Esophagus squamous epithelium (tissue), 5 donors: ENCODE results near the gene PHF21B. TPM values are rescaled to one million over a fixed set of nuclear protein-coding genes. Genes with fewer than 3 reads are reported as not detected.

Source experiments
- DNase-seq: peaks from one replicate; lab custom pipeline; 2025; lab: John Stamatoyannopoulos, UW
- H3K27ac ChIP-seq, 4 donors: fragments of 200-600 bp; sonication (generic); one replicate each; pipeline ENCODE4 v1.5.1; 2016 to 2019; ENCODE audit warnings: mild to moderate bottlenecking in 1 of 4
- H3K27me3 ChIP-seq, 4 donors: fragments of 200-600 bp; sonication (generic); 1 replicate in 3 of 4; 2 replicates in 1 of 4; pipeline versions ENCODE4 v1.5.1 to v1.6.0; 2017 to 2021; ENCODE audit warnings: antibody characterized with exemption in 1 of 4
- H3K36me3 ChIP-seq, 3 donors: fragments of 200-600 bp; sonication (generic); one replicate each; pipeline ENCODE4 v1.5.1; 2016 to 2019
- H3K4me1 ChIP-seq, 3 donors: fragments of 200-600 bp; sonication (generic); one replicate each; pipeline ENCODE4 v1.5.1; 2017 to 2019
- H3K4me3 ChIP-seq, 4 donors: fragments of 200-600 bp; sonication (generic); 1 replicate in 3 of 4; 2 replicates in 1 of 4; pipeline ENCODE4 v1.5.1; 2016 to 2019; ENCODE audit warnings: mild to moderate bottlenecking in 2 of 4, moderate library complexity in 1 of 4
- H3K9me3 ChIP-seq, 3 donors: fragments of 200-600 bp; sonication (generic); one replicate each; pipeline ENCODE4 v1.5.1; 2016 to 2019
- POLR2A ChIP-seq, 4 donors: fragments of 450-650 bp; IDR thresholded peaks; one replicate each; pipeline ENCODE4 v1.6.1; 2017; ENCODE audit warnings: antibody characterized with exemption in 4 of 4, mild to moderate bottlenecking in 4 of 4, moderate library complexity in 3 of 4
- WGBS, 2 donors: methylation state at CpG; one replicate each; pipeline ENCODE4 v1.1.5; 2018; 5-methylcytosine and 5-hydroxymethylcytosine counted together
- intact Hi-C: fragments of 100-400 bp; cut with DNase I; formaldehyde crosslinking; loops from one replicate; pipeline ENCODE4 v1.15.0; 2022
- total RNA-seq, 4 donors: library from RNA; depleted of rRNA; stranded (reverse); fragments of >200 nt; gene quantifications; one replicate each; pipeline ENCODE4 v1.1.0, GENCODE V29; 2016
- TF ChIP-seq, protein P1 (sequence below), 6 experiments: fragments of 450-650 bp in 4 of 6; fragments of 200-600 bp in 2 of 6; sonication (generic) in 2 of 6; IDR thresholded peaks; one replicate each; pipeline ENCODE4 v1.5.1; 2016 to 2019; ENCODE audit warnings: antibody characterized with exemption in 6 of 6, mild to moderate bottlenecking in 4 of 6, moderate library complexity in 4 of 6
- donor health status: DM: yes; HTN: yes; CAD: no.

Gene PHF21B
- total RNA-seq, 4 donors from 2014 or later: 0.04 to 0.19 TPM; not detected in 2

DNA sequence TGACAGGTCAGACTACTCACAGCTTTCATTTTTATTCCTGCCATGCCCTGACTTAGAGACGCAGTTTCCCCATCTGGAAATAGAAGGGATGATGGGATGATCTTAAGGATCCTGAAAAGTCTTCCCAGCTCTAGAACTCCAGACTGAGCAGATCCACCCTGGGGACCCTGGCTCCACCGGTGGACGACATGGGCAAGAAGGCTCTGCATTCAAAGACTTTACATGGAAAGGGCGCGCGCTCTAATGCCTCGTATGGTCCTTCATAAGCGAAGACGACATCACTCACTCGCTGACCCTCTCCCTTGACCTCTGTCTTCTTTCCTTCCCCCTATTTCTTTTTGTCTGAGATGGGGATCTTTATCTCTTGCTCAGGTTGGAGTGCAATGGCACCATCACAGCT is 24.4 kb upstream of the PHF21B start:
- Histone ChIP-seq H3K27me3 (peaks cover 0 to 81% (median 0%) of the 10 kb centered on the region in 4 donors), H3K4me1 (no peaks in the 10 kb centered on the region), H3K27ac (no peak overlapping the region), H3K36me3 (no peaks in the 10 kb centered on the region), H3K4me3 (no peak overlapping the region), H3K9me3 (no peaks in the 10 kb centered on the region)
- TF ChIP-seq, protein P1, sequence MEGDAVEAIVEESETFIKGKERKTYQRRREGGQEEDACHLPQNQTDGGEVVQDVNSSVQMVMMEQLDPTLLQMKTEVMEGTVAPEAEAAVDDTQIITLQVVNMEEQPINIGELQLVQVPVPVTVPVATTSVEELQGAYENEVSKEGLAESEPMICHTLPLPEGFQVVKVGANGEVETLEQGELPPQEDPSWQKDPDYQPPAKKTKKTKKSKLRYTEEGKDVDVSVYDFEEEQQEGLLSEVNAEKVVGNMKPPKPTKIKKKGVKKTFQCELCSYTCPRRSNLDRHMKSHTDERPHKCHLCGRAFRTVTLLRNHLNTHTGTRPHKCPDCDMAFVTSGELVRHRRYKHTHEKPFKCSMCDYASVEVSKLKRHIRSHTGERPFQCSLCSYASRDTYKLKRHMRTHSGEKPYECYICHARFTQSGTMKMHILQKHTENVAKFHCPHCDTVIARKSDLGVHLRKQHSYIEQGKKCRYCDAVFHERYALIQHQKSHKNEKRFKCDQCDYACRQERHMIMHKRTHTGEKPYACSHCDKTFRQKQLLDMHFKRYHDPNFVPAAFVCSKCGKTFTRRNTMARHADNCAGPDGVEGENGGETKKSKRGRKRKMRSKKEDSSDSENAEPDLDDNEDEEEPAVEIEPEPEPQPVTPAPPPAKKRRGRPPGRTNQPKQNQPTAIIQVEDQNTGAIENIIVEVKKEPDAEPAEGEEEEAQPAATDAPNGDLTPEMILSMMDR (IDR thresholded peaks at IDR 0.05): no peak
- no peak for TF ChIP-seq POLR2A (IDR thresholded peaks at IDR 0.05)
- intact Hi-C loops: no loop called here
- no peak for DNase-seq
- 89% methylated on average over 10 of the region's 10 CpGs for WGBS, 2 donors

DNA sequence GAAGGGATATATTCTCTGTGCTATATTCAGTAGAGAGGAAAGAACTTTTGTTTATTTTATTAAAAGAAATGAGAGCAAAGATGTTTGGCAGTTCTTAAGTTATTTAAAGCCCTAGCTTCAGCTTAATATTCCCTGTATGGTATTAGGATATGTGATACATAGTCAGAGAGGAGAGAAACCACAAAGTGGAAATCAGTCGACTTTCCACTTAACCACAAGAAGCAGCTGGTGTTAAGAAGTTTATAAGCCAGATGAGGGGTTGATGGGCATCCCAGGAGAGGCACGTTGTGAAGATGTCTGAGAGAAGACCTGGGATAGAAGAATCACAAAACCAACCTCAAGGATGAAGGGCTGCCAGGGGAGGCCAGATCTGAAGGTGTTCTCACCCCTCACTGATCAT is 23.3 kb upstream of the PHF21B start:
- H3K4me3 ChIP-seq: no peak overlapping the region
- WGBS, 2 donors: 17 to 20% methylated on average over 2 of the region's 2 CpGs
- TF ChIP-seq, protein P1 (IDR thresholded peaks at IDR 0.05): no peak
- TF ChIP-seq POLR2A (IDR thresholded peaks at IDR 0.05): no peak

DNA sequence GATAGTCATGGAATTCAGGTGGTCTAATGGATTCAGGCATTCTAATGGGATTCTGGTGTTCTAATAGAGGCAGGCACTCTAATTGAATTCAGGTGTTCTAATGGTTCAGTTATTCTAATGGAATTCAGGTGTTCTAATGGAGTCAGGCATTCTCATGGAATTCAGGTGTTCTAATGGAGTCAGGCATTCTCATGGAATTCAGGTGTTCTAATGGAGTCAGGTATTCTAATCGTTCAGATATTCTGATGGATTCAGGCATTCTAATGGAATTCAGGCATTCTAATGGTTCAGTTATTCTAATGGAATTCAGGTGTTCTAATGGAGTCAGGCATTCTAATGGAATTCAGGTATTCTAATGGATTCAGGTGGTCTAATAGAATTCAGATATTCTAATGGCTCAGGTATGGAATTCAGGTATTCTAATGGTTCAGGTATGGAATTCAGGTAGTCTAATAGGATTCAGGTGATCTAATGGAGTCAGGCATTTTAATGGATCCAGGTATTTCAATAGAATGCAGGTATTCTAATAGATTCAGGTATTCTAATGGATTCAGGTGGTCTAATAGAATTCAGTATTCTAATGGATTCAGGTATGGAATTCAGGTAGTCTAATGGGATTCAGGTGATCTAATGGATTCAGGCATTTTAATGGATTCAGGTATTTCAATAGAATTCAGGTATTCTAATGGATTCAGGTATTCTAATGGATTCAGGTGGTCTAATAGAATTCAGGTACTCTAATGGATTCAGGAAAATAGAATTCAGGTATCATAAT is 22.0 kb upstream of the PHF21B start:
- no peak for DNase-seq
- TF ChIP-seq, protein P1 (IDR thresholded peaks at IDR 0.05): no peak
- no peak for TF ChIP-seq POLR2A (IDR thresholded peaks at IDR 0.05)
- peaks cover 0 to 86% (median 0%) of the 10 kb centered on the region in 4 donors for H3K27me3 ChIP-seq
- 53 to 73% methylated on average over 1 of the region's 1 CpG for WGBS, 2 donors
- no peak overlapping the region for H3K27ac ChIP-seq
- no peaks in the 10 kb centered on the region for H3K36me3 ChIP-seq
- H3K4me3 ChIP-seq: no peak overlapping the region
- H3K4me1 ChIP-seq: no peaks in the 10 kb centered on the region
- no peaks in the 10 kb centered on the region for H3K9me3 ChIP-seq
- intact Hi-C loops: no loop called here

More for the DNA sequence above, 23.3 kb upstream of the PHF21B start:
- Histone ChIP-seq H3K27ac (no peak overlapping the region), H3K9me3 (no peaks in the 10 kb centered on the region), H3K27me3 (peaks cover 0 to 83% (median 0%) of the 10 kb centered on the region in 4 donors), H3K4me1 (no peaks in the 10 kb centered on the region), H3K36me3 (no peaks in the 10 kb centered on the region)
- DNase-seq: no peak
- intact Hi-C loops: no loop called here

DNA sequence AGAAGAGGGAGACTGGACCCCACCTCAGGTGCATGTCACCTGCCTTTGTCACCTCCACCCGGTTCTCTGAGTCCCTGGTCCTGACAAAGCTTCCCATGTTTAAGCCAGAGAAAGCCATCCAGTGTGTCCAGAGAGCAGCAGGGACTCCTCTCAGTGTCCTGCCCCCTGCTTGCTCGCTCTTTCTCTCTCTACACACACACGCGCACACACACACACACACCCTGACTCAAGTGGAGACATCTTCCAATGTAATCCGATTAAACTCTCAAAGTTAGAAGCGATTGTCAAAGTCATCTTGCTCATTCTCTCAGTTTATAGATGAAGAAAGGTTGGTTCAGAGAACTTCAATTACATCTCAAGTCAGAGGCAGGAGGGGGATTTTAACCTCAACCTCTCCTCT is 19.7 kb upstream of the PHF21B start:
- TF ChIP-seq, protein P1 (IDR thresholded peaks at IDR 0.05): no peak
- no peak for TF ChIP-seq POLR2A (IDR thresholded peaks at IDR 0.05)
- no peaks in the 10 kb centered on the region for H3K4me1 ChIP-seq
- H3K36me3 ChIP-seq: no peaks in the 10 kb centered on the region
- no peak overlapping the region for H3K4me3 ChIP-seq
- H3K27me3 ChIP-seq: peaks cover 0 to 82% (median 0%) of the 10 kb centered on the region in 4 donors
- intact Hi-C loops: no loop called here
- H3K9me3 ChIP-seq: no peaks in the 10 kb centered on the region
- DNase-seq: no peak
- H3K27ac ChIP-seq: no peak overlapping the region
- 71 to 80% methylated on average over 6 of the region's 6 CpGs for WGBS, 2 donors

DNA sequence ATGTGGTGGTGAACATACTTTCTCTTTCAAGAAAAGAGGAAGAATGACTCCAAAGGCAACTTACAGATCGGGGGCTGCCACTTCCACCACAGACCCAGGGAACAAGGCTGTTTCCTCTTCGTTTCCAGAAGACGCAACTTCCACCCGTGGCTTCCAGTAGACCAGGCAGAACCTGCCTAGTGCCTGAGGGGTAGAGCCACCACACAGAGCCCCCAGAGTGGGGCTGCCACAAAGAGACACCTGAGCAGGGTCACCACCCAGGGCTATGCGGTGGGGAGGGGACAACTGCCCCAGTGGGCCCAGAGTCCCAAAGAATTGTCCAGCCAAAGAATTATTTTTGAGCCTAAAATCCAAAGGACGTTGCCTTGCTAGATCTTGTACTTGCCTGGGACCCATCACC is 16.7 kb upstream of the PHF21B start:
- 69 to 70% methylated on average over 1 to 4 of the region's 6 CpGs for WGBS, 2 donors
- TF ChIP-seq, protein P1 (IDR thresholded peaks at IDR 0.05): no peak
- no peak for TF ChIP-seq POLR2A (IDR thresholded peaks at IDR 0.05)
- Histone ChIP-seq H3K27me3 (peaks cover 0 to 87% (median 0%) of the 10 kb centered on the region in 4 donors), H3K27ac (no peak overlapping the region), H3K4me1 (no peaks in the 10 kb centered on the region), H3K9me3 (no peaks in the 10 kb centered on the region), H3K4me3 (no peak overlapping the region), H3K36me3 (no peaks in the 10 kb centered on the region)
- intact Hi-C loops: no loop called here
- DNase-seq: no peak
